Astrocyte of the hippocampus (primary cell): ENCODE measurements around the gene GPR32.
"Not testable (repeated sequence)": the region's sequence is repeated elsewhere in the genome, so short reads cannot be mapped to it uniquely, and the experiment has no call there.

ENCODE experiments used
- DNase-seq: peaks from one replicate; pipeline ENCODE4 v3.0.0; 2011; ENCODE audit warnings: low read depth, low spot score

Gene GPR32

GRCh38 chr19:50799547-50799851 is 29.2 kb downstream of the GPR32 start:
- no peak for DNase-seq

DNA sequence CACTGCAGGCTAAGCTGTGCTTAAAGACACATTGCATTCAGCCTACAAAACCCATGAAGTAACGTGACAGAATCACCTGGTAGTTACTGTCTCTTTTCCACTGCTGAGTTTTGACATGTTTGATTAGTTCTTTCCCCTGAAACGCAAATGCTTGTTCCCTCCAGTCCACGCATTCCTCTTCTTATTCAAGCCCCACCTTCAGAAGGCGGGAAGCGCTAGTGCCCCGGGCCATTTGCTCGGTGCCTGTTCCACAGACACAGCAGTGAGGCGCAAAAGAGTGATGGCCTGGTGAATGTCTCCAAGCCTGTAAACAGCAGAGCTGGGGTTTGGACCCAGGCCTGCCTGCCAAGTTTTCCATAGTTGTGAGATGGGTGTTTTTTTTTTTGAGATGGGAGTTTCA is 30.8 kb downstream of the GPR32 start:
- DNase-seq = no peak

DNA sequence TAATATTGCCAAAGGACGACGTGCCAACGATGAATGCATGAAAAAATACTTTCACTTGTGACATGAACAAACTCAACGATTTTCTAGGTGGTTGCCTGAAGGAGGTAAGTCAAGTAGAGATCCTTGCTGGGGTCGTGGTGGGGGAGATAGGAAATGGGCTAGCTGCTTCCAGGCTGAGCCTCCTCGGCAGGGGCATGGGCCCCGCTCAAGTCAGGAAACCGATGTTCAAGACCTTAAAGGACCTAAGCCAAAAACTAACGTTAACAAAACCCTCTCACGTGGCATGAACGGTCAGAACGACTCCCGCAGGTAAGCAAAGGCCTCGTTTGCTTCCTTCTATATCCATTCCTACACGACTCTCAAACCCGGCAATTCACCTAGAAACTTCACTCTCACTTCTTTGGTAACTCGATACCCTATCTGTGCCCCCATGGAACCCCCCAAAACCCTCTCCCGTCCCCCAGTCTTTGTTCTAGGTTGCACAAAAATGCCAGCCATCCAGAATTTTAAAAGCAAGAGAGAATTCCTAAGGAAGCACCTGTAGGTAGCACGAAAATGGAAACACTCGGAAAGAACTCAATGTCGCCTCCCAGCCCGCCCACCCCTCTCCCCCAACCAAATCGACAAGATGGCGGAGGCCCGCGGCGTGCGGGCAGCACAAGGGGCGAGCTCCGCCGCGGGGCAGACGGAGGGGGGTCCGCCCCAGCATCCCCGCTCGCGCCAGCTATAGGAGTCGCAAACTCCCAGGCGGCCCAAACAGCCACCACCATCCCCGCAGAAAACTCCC is 33.6 kb downstream of the GPR32 start:
- peak; percentile 20 for DNase-seq

DNA sequence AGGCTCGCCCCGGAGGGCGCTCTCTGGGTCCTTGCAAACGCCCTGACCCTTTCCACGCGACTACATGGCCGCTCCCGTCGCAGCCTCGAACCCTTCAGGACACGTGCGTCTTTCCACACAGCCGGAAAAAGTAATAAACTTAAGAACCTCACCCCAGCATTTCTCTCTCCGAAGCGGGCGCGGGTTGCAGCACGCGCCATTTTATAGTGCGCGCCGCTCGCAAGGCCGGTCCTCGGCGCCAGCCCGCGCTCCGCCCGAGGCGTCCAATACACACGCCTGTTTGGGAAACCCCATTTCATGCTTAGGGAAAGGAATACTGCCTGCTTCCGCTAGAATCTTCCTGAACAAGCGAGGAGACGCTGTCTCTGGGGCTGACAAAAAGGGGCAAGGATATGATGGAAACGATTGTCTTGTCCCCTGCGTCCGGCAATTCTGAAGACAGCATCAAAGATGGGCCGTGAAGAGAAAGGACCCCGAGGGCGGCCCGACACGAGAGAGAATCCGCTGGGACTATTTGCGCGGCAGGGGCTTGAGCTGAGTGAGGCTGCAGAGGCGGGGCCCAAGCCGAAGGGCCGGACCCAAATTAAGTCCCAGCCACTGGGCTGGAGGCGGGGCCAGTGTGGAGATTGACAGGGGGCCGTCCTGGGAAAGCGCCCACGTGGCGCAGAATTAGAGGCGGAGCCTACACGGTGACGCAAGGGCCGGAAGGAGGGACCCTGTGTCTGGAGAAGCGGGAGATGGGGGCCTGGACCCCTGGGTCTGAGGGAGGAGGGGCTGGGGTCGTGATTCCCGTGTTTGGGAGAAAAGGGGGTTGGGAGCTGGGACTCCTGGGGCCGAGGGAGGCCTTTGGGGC is 34.4 kb downstream of the GPR32 start:
- peak; percentile 99 for DNase-seq

- no peak for DNase-seq
Observed at GRCh38 chr19:50808856-50809255, 38.6 kb downstream of the GPR32 start.

DNA sequence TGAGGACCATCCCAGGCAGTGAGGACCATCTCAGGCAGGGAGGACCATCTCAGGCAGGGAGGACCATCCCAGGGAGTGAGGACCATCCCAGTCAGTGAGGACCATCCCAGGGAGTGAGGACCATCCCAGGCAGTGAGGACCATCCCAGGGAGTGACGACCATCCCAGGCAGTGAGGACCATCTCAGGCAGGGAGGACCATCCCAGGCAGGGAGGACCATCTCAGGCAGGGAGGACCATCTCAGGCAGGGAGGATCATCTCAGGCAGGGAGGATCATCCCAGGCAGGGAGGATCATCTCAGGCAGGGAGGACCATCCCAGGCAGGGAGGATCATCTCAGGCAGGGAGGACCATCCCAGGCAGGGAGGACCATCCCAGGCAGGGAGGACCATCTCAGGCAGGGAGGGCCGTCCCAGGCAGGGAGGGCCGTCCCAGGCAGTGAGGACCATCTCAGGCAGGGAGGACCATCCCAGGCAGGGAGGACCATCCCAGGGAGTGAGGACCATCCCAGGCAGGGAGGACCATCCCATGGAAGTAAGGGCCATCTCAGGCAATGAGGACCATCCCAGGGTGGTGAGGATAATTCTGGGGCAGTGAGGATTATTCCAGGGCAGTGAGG is 41.5 kb downstream of the GPR32 start:
- not testable (repeated sequence) for DNase-seq

- DNase-seq = no peak
Observed at GRCh38 chr19:50812474-50812873, 42.2 kb downstream of the GPR32 start.

DNA sequence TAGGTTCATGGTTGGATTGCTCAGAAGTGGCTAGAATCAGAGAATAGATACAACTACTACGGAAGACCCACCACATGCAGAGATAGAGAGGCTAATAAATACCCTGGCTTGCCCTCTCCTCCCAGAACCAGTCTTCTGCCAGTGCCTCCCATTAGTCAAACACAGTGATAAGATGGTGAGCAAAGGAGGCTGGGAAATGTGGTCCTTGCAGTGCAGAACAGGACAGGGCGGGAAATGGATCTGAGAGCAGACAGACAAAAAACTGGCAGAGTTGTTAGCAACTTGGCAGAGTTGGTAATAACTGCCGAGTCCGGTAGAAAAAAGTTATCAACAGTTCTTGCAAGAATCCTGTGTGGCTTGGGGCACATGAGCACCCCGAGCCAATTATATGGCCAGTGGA is 44.6 kb downstream of the GPR32 start:
- no peak for DNase-seq

GRCh38 chr19:50815439-50815838 is 45.2 kb downstream of the GPR32 start:
- DNase-seq = no peak

DNA sequence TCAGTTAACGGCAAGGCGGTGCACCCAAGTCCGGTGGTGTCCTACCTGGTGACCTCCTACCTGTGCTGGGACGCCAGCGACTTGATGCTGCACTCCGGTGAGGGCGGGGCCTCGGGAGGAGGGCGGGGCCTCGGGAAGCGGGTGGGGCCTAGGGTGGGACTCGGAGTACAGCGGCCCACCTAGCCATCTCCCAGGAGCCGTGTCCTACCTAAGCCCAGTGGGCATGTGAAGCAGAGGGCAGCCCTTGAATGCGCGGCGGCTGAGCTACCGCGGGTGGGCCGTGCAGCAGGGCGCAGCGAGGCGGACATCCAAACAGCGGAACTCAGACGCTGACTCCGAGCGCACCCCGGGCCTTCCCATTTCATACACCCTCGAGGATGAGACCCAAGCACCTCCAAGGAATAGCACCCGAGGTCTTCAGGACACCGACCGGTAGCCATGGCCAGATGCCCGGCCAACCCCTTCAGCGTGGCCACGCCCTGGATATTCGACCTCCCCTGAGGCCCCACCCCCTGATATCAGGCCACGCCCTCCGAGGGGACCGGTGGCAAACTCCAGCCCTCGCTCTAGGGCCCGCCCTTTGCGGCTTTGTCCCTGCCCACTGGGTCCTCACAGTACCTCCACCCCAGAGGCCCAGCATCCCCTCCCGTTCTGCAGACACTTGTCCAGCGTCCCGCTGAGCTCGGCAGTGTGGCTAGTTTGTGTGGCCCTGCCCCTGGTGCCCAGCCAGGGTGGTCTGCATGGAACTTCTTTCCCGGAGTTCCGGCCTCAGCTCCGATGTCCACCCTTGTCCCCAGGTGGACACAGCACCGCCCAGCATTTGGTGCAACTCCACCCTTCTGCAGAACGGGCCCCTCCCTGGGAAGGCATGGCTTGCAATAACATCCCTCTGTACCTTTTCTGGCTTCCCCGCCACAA is 47.9 kb downstream of the GPR32 start:
- DNase-seq = peak; percentile 24

DNA sequence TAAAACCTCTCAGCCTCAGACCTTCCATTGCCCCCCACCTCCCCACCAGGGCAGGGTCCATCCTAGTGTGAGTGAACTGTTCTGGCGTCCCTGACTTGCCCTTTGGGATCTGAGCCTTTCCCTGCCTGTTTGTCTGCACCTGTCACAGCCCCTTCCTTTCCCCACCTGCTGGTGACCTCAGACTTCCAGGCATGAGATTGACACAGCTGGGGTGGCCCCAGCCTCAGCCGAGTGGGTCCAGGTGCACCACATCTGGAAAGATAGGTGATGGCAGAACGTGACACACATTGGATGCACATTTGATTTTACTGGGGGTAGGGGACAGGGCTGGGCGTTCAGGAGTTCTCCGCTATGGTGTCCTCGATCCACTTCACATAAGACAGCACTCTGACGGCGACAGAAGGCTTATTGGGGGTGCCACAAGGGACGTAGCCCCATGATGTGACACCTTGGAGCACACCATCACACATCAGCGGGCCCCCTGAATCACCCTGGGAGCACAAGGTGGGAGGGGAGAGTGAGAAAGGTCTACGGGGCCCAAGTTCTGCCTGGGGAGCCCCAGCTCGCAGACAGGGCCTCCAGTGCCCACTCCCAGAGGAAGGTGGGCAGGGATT is 48.7 kb downstream of the GPR32 start:
- DNase-seq = no peak

GRCh38 chr19:50819636-50820035 is 49.4 kb downstream of the GPR32 start:
- no peak for DNase-seq

- DNase-seq = no peak
Observed at GRCh38 chr19:50820086-50820485, 49.8 kb downstream of the GPR32 start.

DNA sequence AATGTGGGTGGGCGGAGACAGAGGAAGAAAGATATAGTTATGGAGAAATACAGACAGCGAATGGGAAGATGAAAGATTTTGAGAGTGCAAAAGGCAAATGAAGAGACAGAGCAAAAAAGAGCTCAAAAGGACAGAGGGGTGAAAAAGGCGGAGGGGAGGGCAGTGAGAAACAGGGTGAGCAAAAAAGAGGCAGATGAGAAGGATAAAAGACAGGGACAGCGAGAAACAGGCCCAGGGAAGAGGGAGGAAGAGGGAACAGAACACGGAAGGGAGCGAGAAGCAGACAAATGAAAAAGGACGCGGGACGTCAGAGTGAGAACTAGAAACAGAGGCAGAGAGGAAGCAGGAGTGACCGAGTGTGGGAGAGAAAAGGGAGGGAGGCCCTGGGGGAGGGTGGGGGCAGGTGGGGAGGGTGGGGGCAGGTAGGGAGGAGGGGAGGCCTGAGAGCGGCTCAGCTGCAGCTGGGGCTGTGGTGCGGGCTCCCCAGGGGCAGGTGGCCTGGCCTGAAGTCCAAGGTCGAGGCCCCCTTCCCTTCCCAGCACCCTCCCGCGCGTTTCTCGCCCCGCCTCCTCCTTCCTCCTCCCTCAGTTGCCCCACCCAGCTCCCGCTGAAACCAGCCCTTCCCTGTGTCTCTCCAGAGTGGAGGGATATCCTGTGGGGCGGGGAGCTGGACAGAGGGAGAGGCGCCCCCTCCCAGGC is 50.4 kb downstream of the GPR32 start:
- DNase-seq = no peak

DNA sequence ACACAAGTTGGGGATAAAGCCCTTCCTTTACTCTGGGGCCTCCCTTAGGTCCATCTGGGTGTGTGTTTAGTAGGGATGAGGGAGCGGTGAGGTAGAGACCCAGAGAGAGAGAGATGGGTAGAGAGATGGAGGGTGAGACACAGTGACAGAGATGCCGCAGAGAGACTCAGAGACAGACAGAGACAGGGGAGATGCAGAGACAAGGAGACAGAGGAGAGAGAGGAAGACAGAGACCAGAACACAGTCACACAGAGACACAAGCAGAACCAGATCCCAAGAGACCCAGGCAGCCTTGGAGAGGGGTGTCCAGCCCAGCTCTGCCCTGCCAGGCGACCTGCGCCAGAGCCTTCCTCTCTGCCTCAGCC is 51.0 kb downstream of the GPR32 start:
- DNase-seq = no peak
